Liver (tissue), 9 donors: ENCODE results near the gene TMEM186. TPM values are rescaled to one million over a fixed set of nuclear protein-coding genes. Genes with fewer than 3 reads are reported as not detected.

Experiments used
- DNase-seq: peaks from one replicate; pipeline ENCODE4 v3.0.0-alpha.2; 2017; ENCODE audit warnings: low spot score
- H3K27ac ChIP-seq, 2 donors: one replicate each; pipeline ENCODE4 v1.7.0; 2013; ENCODE audit warnings: inconsistent platforms in 2 of 2, low read length in 2 of 2, control low read depth in 1 of 2, low read depth in 1 of 2, mild to moderate bottlenecking in 1 of 2
- H3K27me3 ChIP-seq, 4 donors: one replicate each; pipeline versions ENCODE4 v1.6.1 to v1.7.0; 2013; ENCODE audit warnings: low read length in 3 of 4, inconsistent platforms in 1 of 4, mild to moderate bottlenecking in 1 of 4, moderate library complexity in 1 of 4; ENCODE audit not compliant: control insufficient read depth in 4 of 4, insufficient read depth in 4 of 4
- H3K36me3 ChIP-seq, 4 donors: one replicate each; pipeline versions ENCODE4 v1.6.1 to v1.7.0; 2013; ENCODE audit warnings: low read length in 3 of 4, mild to moderate bottlenecking in 3 of 4, low read depth in 1 of 4, moderate library complexity in 1 of 4; ENCODE audit not compliant: control insufficient read depth in 4 of 4, insufficient read depth in 3 of 4
- H3K4me1 ChIP-seq, 4 donors: one replicate each; pipeline versions ENCODE4 v1.6.1 to v1.7.0; 2013; ENCODE audit warnings: low read length in 3 of 4, mild to moderate bottlenecking in 3 of 4, moderate library complexity in 1 of 4; ENCODE audit not compliant: control insufficient read depth in 4 of 4, insufficient read depth in 4 of 4
- H3K4me3 ChIP-seq, 3 donors: one replicate each; pipeline versions ENCODE4 v1.6.1 to v1.7.0; 2013; ENCODE audit warnings: low read length in 3 of 3, control low read depth in 1 of 3, low read depth in 1 of 3, mild to moderate bottlenecking in 1 of 3
- H3K9ac ChIP-seq, 2 donors: one replicate each; pipeline ENCODE4 v1.7.0; 2013; ENCODE audit warnings: low read length in 2 of 2, mild to moderate bottlenecking in 2 of 2, moderate library complexity in 2 of 2, control low read depth in 1 of 2, low read depth in 1 of 2
- H3K9me3 ChIP-seq, 4 donors: one replicate each; pipeline versions ENCODE4 v1.6.1 to v1.7.0; 2013; ENCODE audit warnings: low read length in 3 of 4; ENCODE audit not compliant: control insufficient read depth in 4 of 4
- CTCF ChIP-seq: fragments of 150-350 bp; IDR thresholded peaks from 2 replicates; pipeline ENCODE4 v1.5.1; 2017; ENCODE audit warnings: improper control_type of control experiment, low read depth, low read length; ENCODE audit not compliant: missing input control
- EGR1 ChIP-seq, 2 donors: IDR thresholded peaks; 2 replicates each; pipeline ENCODE4 v1.6.1; 2016 to 2018; ENCODE audit warnings: antibody characterized with exemption in 2 of 2, low read depth in 2 of 2
- FOXA1 ChIP-seq: IDR thresholded peaks from 2 replicates; pipeline ENCODE4 v1.6.1; 2016; ENCODE audit warnings: antibody characterized with exemption
- FOXA2 ChIP-seq: IDR thresholded peaks from 2 replicates; pipeline ENCODE4 v1.6.1; 2016; ENCODE audit warnings: antibody characterized with exemption
- GABPA ChIP-seq, 2 donors: IDR thresholded peaks in 1 of 2; conservative IDR thresholded peaks in 1 of 2; 2 replicates each; pipeline ENCODE4 v1.6.1; 2016; ENCODE audit warnings: antibody characterized with exemption in 2 of 2, mild to moderate bottlenecking in 1 of 2, moderate library complexity in 1 of 2
- HNF4A ChIP-seq, 2 donors: conservative IDR thresholded peaks; 2 replicates each; pipeline ENCODE4 v1.6.1; 2016; ENCODE audit warnings: antibody characterized with exemption in 2 of 2, mild to moderate bottlenecking in 2 of 2
- HNF4G ChIP-seq: IDR thresholded peaks from 2 replicates; pipeline ENCODE4 v1.6.1; 2016; ENCODE audit warnings: antibody characterized with exemption
- JUND ChIP-seq, 2 donors: IDR thresholded peaks; 2 replicates each; pipeline ENCODE4 v1.6.1; 2016; ENCODE audit warnings: antibody characterized with exemption in 2 of 2
- MAX ChIP-seq: IDR thresholded peaks from 2 replicates; pipeline ENCODE4 v1.6.1; 2016; ENCODE audit warnings: antibody characterized with exemption
- NR2F2 ChIP-seq: IDR thresholded peaks from 2 replicates; pipeline ENCODE4 v1.6.1; 2016; ENCODE audit warnings: antibody characterized with exemption
- RAD21 ChIP-seq, 2 donors: IDR thresholded peaks; 2 replicates each; pipeline ENCODE4 v1.6.1; 2016; ENCODE audit warnings: antibody characterized with exemption in 2 of 2, mild to moderate bottlenecking in 2 of 2
- REST ChIP-seq: IDR thresholded peaks from 2 replicates; pipeline ENCODE4 v1.6.1; 2016; ENCODE audit warnings: antibody characterized with exemption, mild to moderate bottlenecking
- RXRA ChIP-seq, 2 donors: IDR thresholded peaks; 2 replicates each; pipeline ENCODE4 v1.6.1; 2017 to 2018; ENCODE audit warnings: antibody characterized with exemption in 2 of 2, mild to moderate bottlenecking in 1 of 2
- SP1 ChIP-seq: IDR thresholded peaks from 2 replicates; pipeline ENCODE4 v1.6.1; 2018; ENCODE audit warnings: antibody characterized with exemption, mild to moderate bottlenecking
- TAF1 ChIP-seq: conservative IDR thresholded peaks from 2 replicates; pipeline ENCODE4 v1.6.1; 2016; ENCODE audit warnings: antibody characterized with exemption, mild to moderate bottlenecking
- YY1 ChIP-seq: IDR thresholded peaks from 2 replicates; pipeline ENCODE4 v1.6.1; 2016; ENCODE audit warnings: antibody characterized with exemption, mild to moderate bottlenecking
- WGBS: extraction: QIAGEN DNeasy Blood & Tissue Kit; methylation state at CpG from one replicate; pipeline ENCODE4 v1.1.7; 2013; 5-methylcytosine and 5-hydroxymethylcytosine counted together
- polyA plus RNA-seq, 2 donors: library from polyadenylated mRNA; stranded (reverse) in 1 of 2; unstranded in 1 of 2; fragments of 200-250 nt in 1 of 2; fragments of >200 nt in 1 of 2; fragmentation: Nextera tagmentation in 1 of 2; extraction: Ambion mirVana in 1 of 2; gene quantifications; one replicate each; pipeline versions ENCODE4 v1.2.1 to v1.2.3, GENCODE V29; 2013 to 2015
- total RNA-seq, 2 donors: library from RNA; depleted of rRNA; stranded (reverse); fragments of >200 nt; gene quantifications; one replicate each; pipeline ENCODE4 v1.2.3, GENCODE V29; 2014
- TF ChIP-seq, protein P1 (sequence below): IDR thresholded peaks from 2 replicates; pipeline ENCODE4 v1.6.1; 2016; ENCODE audit warnings: antibody characterized with exemption
- TF ChIP-seq, protein P2 (sequence below): IDR thresholded peaks from 2 replicates; pipeline ENCODE4 v1.6.1; 2016; ENCODE audit warnings: antibody characterized with exemption
- donor health status: healthy.
- donor health status: healthy.
- donor health status: healthy.
- donor health status: healthy.
- donor health status: healthy.

Gene TMEM186
- 1 to 10 TPM; 3.3 to 6.5 TPM for total RNA-seq
- polyA plus RNA-seq, result 10 to 100 TPM in 1 of 2 donors, 1 to 10 TPM in 1; 7.6 to 11.0 TPM

- Histone ChIP-seq H3K9ac (peak within 1 kb of the TSS; percentile 99 to 100), H3K27me3 (no peaks in the 10 kb centered on the region), H3K27ac (peak within 1 kb of the TSS; percentile 96), H3K4me1 (peaks cover 5 to 70% (median 43%) of the 10 kb centered on the region in 4 donors), H3K9me3 (no peaks in the 10 kb centered on the region), H3K4me3 (peak within 1 kb of the TSS; percentile 57 to 100 (median 100)), H3K36me3 (peaks cover 0 to 7% (median 2%) of the 10 kb centered on the region in 4 donors)
- WGBS, result under 1% methylated on average over 61 of the region's 61 CpGs
- DNase-seq, result peak; percentile 90
- TF ChIP-seq YY1, result peak; percentile 89
- TF ChIP-seq REST, result peak; percentile 56
- peak; percentile 41 to 62 for TF ChIP-seq RAD21 (IDR thresholded peaks at IDR 0.05)
- TF ChIP-seq, protein P1, sequence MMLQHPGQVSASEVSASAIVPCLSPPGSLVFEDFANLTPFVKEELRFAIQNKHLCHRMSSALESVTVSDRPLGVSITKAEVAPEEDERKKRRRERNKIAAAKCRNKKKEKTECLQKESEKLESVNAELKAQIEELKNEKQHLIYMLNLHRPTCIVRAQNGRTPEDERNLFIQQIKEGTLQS, result no peak
- TF ChIP-seq TAF1, result no peak
- TF ChIP-seq FOXA1, result peak; percentile 42
- peak; percentile 57 for TF ChIP-seq SP1
- TF ChIP-seq, protein P2, sequence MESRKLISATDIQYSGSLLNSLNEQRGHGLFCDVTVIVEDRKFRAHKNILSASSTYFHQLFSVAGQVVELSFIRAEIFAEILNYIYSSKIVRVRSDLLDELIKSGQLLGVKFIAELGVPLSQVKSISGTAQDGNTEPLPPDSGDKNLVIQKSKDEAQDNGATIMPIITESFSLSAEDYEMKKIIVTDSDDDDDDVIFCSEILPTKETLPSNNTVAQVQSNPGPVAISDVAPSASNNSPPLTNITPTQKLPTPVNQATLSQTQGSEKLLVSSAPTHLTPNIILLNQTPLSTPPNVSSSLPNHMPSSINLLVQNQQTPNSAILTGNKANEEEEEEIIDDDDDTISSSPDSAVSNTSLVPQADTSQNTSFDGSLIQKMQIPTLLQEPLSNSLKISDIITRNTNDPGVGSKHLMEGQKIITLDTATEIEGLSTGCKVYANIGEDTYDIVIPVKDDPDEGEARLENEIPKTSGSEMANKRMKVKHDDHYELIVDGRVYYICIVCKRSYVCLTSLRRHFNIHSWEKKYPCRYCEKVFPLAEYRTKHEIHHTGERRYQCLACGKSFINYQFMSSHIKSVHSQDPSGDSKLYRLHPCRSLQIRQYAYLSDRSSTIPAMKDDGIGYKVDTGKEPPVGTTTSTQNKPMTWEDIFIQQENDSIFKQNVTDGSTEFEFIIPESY, result peak; percentile 93
- peak; percentile 61 to 66 for TF ChIP-seq RXRA (IDR thresholded peaks at IDR 0.05)
- TF ChIP-seq FOXA2, result no peak
- TF ChIP-seq MAX, result peak; percentile 99
- no peak for TF ChIP-seq JUND (IDR thresholded peaks at IDR 0.05)
- peak; percentile 73 for TF ChIP-seq NR2F2
- peak; percentile 18 for TF ChIP-seq CTCF
- no peak for TF ChIP-seq HNF4G
- peak in 1 of 2 donors; percentile 70 for TF ChIP-seq EGR1 (IDR thresholded peaks at IDR 0.05; ENCODE audit: low read depth in 2 of 2)
- TF ChIP-seq GABPA (IDR thresholded peaks at IDR 0.05 in 1 of 2, conservative IDR thresholded peaks at IDR 0.05 in 1 of 2), result peak; percentile 78 to 97
- peak; percentile 43 to 45 for TF ChIP-seq HNF4A (conservative IDR thresholded peaks at IDR 0.05)
Observed at GRCh38 chr16:8797364-8798173, at the start of gene TMEM186, which contains the start of gene PMM2. TSS of gene TMEM186 (minus strand) at chr16:8797639. CDS start at chr16:8797614, 25 bp downstream. TSS of gene PMM2 (plus strand) at chr16:8797839. CDS start at chr16:8797883, 44 bp downstream.
